ENCODE measurements around the gene PPM1E.

PPM1E gene

DNA sequence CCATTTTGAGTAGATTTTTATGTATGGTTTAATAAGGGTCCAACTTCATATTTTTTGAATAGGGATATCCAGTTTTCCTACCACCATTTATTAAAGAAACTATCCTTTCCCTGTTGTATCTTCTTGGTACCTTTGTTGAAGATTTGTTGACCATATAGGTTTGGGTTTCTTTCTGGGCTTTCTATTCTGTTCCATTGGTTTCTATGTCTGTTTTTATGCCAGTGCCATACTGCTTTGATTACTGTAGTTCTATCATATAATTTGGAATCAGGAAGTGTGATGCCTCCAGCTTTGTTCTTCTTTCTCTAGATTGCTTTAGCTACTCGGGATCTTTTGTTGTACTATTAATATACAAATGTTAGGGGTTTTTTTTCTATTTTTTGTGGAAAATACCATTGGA, 46.5 kb downstream of the PPM1E start:
- H3K27me3 Mint-ChIP-seq (ENCODE audit: low read depth), result no peaks in the 10 kb centered on the region
- no peaks in the 10 kb centered on the region for H3K36me3 Mint-ChIP-seq (ENCODE audit: low read depth)
- H3K9me3 Mint-ChIP-seq, result peaks cover 12% of the 10 kb centered on the region

DNA sequence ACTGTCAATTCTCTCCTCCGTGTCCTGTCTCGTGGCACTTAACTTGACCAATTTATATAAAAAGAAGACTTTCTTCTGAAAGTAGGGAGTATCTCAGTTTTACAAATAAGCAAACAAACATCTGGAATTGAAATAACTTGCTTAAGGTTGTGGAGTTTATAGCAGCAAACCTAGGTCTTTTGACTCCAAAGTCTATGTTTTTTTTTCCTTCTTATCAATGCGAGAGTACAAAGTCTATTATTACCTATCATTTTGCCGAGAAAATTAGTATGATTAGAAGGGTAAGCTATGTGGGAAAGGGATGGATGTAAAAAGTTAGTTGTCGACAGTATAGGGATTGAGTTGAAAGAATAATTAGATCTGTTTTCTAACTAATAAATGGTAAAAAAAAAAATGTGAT, 50.4 kb downstream of the PPM1E start:
- Mint-ChIP-seq H3K27me3 (ENCODE audit: low read depth) (no peaks in the 10 kb centered on the region), H3K9me3 (peaks cover 12% of the 10 kb centered on the region), H3K36me3 (ENCODE audit: low read depth) (no peaks in the 10 kb centered on the region), H3K27ac (no peak overlapping the region), H3K4me1 (no peaks in the 10 kb centered on the region), H3K4me3 (no peak overlapping the region)
- TF ChIP-seq, protein P1, sequence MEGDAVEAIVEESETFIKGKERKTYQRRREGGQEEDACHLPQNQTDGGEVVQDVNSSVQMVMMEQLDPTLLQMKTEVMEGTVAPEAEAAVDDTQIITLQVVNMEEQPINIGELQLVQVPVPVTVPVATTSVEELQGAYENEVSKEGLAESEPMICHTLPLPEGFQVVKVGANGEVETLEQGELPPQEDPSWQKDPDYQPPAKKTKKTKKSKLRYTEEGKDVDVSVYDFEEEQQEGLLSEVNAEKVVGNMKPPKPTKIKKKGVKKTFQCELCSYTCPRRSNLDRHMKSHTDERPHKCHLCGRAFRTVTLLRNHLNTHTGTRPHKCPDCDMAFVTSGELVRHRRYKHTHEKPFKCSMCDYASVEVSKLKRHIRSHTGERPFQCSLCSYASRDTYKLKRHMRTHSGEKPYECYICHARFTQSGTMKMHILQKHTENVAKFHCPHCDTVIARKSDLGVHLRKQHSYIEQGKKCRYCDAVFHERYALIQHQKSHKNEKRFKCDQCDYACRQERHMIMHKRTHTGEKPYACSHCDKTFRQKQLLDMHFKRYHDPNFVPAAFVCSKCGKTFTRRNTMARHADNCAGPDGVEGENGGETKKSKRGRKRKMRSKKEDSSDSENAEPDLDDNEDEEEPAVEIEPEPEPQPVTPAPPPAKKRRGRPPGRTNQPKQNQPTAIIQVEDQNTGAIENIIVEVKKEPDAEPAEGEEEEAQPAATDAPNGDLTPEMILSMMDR (IDR thresholded peaks at IDR 0.05; ENCODE audit: unreplicated experiment in 3 of 3), result no peak

More for the DNA sequence above, 46.5 kb downstream of the PPM1E start:
- no peak overlapping the region for H3K4me3 Mint-ChIP-seq
- no peaks in the 10 kb centered on the region for H3K4me1 Mint-ChIP-seq
- no peak overlapping the region for H3K27ac Mint-ChIP-seq
- TF ChIP-seq, protein P1 (IDR thresholded peaks at IDR 0.05; ENCODE audit: unreplicated experiment in 3 of 3), result no peak

DNA sequence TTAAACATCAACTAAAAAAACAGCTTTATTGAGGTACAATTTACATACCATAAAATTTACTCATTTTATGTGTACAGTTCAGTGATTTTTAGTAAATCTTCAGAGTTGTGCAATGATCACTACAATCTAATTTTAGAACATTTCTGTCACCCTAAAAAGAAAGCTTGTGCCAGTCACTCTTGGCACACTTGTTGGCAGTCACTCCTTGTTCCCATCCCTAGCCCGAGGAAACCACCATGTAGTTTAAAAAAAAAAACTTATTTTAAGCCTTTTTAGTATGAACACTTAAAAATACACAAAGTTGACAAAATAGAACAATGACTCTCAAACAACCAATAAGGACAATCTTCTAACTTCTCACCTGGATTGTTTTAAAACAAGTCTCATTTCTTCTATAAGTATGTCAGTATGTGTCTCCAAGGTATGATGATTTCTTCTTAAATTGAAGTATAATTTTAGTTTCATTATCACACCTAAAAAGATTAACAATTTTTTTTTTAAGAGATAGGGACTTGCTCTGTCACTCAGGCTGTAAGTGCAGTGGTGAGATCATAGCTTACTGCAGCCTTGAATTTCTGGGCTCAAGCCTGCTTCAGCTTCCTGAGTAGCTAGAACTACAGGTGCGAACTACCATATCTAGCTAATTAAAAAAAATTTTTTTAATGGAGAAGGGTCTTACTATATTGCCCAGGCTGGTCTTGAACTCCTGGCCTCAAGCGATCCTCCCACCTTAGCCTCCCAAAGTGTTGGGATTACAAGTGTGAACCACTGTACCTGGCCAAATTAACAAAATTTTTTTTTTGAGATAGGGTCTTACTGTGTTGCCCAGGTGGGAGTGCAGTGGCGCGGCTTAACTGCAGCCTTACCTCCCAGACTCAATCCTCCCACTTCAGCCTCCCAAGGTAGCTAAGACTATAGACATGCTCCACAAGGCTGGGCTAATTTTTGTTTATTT, 53.2 kb downstream of the PPM1E start:
- no peaks in the 10 kb centered on the region for H3K27me3 Mint-ChIP-seq (ENCODE audit: low read depth)
- TF ChIP-seq, protein P1 (IDR thresholded peaks at IDR 0.05; ENCODE audit: unreplicated experiment in 3 of 3), result no peak
- H3K27ac Mint-ChIP-seq, result no peak overlapping the region
- no peak overlapping the region for H3K4me3 Mint-ChIP-seq
- H3K9me3 Mint-ChIP-seq, result no peaks in the 10 kb centered on the region
- H3K4me1 Mint-ChIP-seq, result no peaks in the 10 kb centered on the region
- no peaks in the 10 kb centered on the region for H3K36me3 Mint-ChIP-seq (ENCODE audit: low read depth)

DNA sequence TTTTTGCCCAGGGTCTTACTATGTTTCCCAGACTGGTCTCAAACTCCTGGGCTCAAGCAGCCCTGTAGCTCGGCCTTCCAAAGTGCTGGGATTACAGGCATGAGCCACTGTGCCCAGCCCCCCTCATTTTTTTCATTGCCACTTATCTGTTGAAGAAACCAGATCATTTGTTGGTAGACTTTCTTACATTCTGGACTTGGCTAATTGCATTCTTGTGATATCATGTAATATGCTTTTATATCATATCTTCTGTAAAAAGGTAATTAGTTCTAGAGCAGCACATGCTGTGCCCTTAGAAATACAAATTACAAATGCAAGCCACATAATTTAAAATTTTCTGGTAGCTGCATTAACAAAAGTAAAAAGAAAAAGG, 53.9 kb downstream of the PPM1E start:
- TF ChIP-seq, protein P1 (IDR thresholded peaks at IDR 0.05; ENCODE audit: unreplicated experiment in 3 of 3), result no peak
- no peaks in the 10 kb centered on the region for H3K27me3 Mint-ChIP-seq (ENCODE audit: low read depth)
- H3K36me3 Mint-ChIP-seq (ENCODE audit: low read depth), result no peaks in the 10 kb centered on the region
- H3K4me1 Mint-ChIP-seq, result no peaks in the 10 kb centered on the region
- H3K27ac Mint-ChIP-seq, result no peak overlapping the region
- no peaks in the 10 kb centered on the region for H3K9me3 Mint-ChIP-seq
- no peak overlapping the region for H3K4me3 Mint-ChIP-seq

DNA sequence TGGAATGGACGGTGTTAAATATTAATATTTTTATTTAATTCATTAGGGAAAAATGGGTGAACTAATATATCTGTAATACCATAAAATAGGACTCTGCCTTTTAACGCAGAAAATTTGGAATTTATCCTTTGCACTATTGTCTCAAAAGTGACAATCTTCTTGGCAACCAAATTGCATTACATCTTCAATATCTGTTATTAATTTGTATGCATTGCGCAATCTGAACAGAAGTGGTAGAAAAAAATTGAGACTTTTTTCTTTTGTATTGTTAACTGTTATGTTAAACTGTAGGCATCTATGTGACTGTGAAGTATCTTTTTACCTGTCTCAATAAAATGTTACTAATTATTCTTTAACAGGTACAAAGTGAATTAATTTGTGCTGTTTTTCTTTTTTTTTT, 55.6 kb downstream of the PPM1E start:
- no peaks in the 10 kb centered on the region for H3K36me3 Mint-ChIP-seq (ENCODE audit: low read depth)
- TF ChIP-seq, protein P1 (IDR thresholded peaks at IDR 0.05; ENCODE audit: unreplicated experiment in 3 of 3), result no peak
- H3K27me3 Mint-ChIP-seq (ENCODE audit: low read depth), result no peaks in the 10 kb centered on the region
- H3K27ac Mint-ChIP-seq, result no peak overlapping the region
- H3K4me1 Mint-ChIP-seq, result no peaks in the 10 kb centered on the region
- no peaks in the 10 kb centered on the region for H3K9me3 Mint-ChIP-seq
- no peak overlapping the region for H3K4me3 Mint-ChIP-seq

DNA sequence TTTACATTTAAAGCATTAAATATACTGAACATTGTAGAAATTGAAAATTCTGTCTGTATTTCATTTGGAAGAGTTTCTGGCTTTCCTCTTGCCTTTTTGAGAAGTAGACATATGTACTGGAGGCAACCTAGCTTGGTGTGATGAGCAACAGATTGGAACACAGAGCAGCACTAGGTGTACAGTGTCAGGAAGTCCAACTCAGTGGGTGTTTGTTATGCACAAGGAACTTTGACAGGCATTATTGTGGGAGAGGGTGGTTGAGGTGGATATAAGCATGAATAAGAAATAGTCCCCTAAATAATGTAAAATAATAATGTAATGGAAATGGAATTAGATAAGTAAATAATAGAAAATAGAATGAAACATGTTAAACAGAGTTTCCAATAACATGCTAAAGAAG, 58.1 kb downstream of the PPM1E start:
- H3K27me3 Mint-ChIP-seq (ENCODE audit: low read depth), result no peaks in the 10 kb centered on the region
- TF ChIP-seq, protein P1 (IDR thresholded peaks at IDR 0.05; ENCODE audit: unreplicated experiment in 3 of 3), result no peak
- no peaks in the 10 kb centered on the region for H3K36me3 Mint-ChIP-seq (ENCODE audit: low read depth)
- no peaks in the 10 kb centered on the region for H3K9me3 Mint-ChIP-seq
- no peaks in the 10 kb centered on the region for H3K4me1 Mint-ChIP-seq
- H3K27ac Mint-ChIP-seq, result no peak overlapping the region
- H3K4me3 Mint-ChIP-seq, result no peak overlapping the region
